ENCODE results near the gene OR5H2.
"Not testable (repeated sequence)": the region's sequence is repeated elsewhere in the genome, so short reads cannot be mapped to it uniquely, and the experiment has no call there.

Gene OR5H2

DNA sequence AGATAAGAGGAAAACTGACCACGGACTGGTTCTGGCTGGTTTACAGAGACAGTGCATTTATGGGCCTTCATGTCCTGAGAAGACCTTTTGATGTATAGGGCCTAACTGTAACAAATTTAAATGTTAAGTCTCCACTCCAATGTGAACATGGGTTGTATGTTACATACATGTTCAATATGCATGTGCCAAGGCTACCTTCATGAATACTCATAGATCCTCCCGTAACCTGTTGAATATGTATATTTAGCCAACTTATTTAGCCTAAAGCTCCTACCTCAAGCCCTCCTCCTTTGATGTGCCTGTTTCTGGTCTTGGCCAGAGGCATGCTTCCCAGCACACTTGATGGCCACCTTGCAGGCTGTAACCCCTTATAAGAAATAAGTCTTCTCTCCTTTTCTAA is at the start of gene OR5H2:
Gene OR5H2 (plus strand): TSS at position 301 of the 400 bp plus-strand sequence. CDS start 398 bp downstream, outside the sequence.
- DNase-seq, result no peak

DNA sequence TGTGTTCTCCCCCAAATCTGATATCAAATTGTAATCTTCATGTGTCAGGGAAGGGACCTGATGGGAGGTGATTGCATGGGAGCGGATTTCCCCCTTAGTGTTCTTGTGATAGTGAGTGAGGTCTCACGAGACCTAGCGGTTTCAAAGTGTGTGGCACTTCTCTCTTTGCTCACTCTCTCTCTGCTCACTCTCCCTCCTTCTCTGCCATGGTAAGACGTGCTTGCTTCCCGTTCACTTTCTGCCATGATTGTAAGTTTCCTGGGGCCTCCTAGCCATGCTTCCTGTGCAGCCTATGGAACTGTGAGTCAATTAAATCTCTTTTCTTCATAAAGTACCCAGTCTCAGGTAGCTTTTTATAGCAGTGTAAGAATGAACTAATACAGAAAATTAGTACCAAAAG is 48.8 kb upstream of the OR5H2 start:
- no peak for DNase-seq

DNA sequence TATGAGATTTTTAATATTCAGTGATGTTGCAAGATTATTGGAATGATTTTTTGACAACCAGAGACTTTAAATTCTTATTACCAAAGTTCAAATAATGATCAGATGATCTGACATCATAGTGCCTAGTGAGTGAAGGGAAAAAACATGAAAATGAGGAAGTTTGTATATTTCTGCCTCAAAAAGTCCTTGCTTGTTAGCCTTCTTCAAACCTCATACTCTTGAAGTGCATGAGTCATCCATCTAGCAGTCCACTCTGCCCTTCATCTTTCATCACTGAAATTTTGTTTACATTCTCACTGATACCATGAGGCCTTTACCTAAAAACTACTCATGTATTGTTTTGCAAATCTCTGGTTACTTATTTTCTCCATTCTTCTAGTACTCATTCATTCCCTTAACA is 42.2 kb upstream of the OR5H2 start:
- no peak for DNase-seq

DNA sequence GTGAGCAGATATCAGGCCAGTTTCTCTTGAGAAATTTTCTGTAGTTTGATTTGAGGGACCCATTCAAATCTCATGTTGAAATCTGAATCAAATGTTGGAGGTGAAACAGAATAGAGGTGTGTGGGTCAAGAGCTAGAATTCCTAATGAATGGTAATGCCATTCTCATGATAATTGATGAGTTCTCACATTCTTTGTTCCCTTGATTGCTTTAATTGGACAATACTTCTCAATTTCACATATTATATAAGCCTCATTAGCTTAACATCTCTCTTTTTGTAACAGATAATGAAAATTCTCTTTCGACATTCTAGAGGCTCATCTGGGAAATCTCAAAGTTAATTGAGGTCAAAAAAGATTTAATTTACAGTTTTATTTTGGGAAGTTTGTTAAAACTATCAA is 40.1 kb upstream of the OR5H2 start:
- no peak for DNase-seq

DNA sequence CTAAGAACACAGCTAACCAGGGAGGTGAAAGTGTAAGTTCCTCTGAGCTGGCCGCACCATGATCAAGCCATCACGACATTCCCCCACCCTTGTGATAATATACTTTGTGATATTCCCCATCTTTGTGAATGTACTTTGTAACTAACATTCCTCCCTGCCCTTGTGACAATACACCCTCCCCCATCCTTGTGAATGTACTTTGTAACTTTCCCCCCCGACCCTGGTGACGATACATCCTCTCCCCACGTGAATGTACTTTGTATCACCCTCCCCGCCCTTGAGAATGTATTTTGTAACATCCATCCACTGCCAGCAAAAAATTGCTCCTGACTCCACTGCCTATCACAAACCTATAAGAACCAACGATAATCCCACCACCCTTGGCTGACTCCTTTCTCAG is 38.5 kb upstream of the OR5H2 start:
- no peak for DNase-seq

DNA sequence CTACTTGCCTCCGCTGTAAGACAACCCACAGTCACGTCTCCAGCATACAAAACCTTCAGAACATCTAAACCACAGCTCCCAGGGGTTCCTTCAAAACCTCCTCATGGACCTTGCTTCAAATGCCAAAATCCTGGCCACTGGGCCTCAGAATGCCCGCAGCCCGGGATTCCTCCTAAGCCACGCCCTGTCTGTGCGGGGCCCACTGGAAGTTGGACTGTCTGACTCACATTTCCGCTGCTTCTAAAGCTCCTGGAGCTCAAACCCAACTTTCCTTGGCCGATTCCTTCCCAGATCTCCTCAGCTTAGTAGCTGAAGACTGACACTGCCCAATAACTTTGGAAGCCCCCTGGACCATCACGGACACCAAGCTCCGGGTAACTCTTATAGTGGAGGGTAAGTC is 36.2 kb upstream of the OR5H2 start:
- DNase-seq, result no peak

DNA sequence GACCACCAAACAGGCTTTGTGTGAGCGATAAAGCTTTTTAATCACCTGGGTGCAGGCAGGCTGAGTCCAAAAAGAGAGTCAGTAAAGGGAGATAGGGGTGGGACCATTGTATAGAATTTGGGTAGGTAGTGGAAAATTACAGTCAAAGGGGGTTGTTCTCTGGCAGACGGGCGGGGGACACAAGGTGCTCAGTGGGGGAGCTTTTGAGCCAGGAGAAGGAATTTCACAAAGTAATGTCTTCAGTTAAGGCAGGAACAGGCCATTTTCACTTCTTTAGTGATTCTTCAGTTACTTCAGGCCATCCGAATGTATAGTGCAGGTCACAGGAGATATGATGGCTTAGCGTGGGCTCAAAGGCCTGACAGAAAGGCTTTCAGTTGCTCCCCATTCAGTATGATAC is 26.3 kb upstream of the OR5H2 start:
- DNase-seq, result not testable (repeated sequence)

DNA sequence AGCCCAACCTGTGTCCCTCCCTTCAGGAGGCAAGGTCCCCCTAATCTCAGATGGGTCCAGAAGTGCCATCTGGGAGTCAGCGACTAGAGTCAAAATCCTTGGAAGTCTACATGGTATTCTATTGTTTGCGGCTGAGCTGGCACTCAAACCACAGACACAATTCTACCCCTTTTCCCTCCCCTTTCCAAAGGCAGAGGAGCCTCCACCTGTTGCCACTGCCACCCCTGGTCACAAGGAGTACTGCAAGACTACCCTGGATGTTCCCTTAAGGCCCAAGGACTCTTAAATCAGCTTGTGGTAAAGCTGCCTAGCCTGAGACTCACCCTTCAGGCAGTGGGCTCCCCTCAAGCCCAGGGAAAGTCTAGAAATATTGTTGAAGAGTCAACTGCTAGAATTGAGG is 22.6 kb upstream of the OR5H2 start:
- no peak for DNase-seq

DNA sequence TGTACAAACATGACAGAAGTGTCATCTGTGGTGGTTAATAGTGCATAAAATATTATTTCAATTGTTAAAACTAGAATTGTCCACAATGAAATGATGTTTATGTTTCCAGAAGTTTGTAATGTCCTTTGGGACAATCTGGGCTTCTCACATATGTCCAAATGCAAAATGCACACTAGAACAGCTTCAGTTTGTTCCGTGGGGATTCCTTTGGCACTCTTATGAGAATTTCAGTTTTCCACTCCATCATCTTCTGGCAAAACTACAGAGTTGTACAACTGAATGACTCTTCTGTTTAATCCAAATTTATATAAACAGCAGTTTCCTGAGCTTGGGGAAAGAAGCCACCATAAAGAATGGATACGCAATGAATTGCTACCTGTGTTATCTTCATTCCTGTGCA is 20.3 kb upstream of the OR5H2 start:
- no peak for DNase-seq

DNA sequence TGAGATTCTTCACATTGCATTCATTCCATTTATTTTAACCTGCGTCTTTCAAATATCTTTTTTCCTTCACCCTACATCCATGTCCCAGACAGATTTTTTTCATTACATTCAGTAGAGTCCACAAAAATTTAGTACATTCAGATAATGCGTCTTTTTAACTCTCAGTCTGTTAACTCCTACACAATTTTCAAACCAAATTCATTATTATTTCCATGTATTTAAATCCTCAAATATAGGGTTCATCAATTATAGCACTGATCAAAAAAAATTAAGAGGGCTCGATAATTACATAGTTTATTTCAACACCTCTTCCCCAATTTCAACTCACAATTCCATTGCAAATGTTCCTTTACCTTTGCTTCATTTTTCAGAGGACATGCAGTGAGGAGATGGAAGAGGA is 18.4 kb upstream of the OR5H2 start, which contains the start of gene OR5H6:
Gene OR5H6 (plus strand): TSS at position 301 of the 400 bp plus-strand sequence. CDS start 89 bp downstream, at position 390.
- DNase-seq, result no peak

DNA sequence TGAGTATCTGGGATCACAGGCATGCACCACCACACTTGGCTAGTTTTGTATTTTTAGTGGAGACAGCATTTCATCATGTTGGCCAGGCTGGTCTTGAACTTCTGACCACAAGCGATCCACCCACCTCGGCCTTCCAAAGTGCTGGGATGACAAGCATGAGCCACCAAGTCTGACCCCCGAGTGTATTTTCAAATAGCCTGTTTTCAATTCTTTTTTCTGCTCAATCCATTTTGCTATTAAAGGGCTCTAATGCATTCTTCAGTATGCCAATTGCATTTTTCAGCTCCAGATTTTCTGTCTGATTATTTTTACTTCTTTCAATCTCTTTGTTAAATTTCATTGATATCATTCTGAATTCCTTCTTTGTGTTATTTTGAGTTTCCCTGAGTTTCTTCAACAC is 12.5 kb upstream of the OR5H2 start:
- DNase-seq, result no peak

DNA sequence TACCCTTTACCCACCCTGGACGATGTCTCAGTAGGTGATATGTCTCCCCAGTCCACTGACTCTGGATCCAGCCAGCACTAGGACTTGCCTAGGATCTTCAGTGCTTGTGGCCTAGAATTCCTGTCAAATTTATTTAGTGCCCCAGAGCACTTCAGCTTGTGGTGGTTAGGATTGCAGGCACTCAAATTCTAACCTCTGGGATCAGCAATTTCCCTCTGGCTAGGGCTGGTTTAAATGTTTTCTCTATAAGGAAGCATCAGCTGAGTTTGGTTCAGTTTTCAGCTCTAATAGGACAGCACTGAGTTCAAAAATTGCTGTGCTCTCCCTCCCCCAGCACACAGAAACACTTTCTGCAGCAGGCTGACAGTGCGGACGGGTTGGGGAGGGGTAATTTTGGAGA is 10.2 kb upstream of the OR5H2 start:
- no peak for DNase-seq

DNA sequence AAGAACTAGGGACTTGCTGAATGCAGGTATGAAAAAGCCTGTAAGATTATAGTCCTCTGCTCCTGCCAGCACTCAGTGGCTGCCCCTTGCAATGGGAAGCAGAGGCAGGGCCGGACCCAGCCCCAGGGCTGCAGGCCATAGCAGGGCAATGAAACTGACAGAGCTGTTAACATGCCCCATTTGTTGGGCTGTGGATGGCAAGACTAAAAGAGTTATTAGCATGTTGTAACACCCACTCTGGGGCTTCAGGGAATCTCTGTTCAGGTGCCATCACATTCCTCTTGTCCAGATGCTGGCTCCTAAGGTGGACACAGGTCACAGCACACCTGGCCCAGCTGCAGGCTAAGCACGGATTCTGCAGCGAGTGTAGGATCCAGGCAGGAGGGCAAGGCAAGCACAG is 7.4 kb upstream of the OR5H2 start:
- no peak for DNase-seq

DNA sequence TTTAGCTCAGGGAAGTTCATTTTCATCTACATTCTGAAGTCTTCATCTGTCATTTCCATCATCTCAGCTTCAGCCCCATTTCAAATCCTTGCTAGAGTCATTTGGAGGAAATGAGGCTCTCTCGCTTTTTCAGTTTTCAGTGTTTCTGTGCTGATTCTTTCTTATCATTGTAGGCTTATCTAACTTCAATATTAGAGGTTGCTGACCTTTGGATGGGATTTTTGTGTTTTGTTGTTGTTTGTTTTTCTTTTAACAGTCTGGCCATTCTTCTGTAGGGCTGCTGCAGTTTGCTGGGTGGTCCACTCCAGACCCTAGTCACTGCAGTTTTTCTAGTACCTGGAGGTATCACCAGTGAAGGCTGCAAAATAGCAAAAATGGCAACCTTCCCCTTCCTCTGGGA is 8.6 kb downstream of the OR5H2 start:
- DNase-seq, result no peak

DNA sequence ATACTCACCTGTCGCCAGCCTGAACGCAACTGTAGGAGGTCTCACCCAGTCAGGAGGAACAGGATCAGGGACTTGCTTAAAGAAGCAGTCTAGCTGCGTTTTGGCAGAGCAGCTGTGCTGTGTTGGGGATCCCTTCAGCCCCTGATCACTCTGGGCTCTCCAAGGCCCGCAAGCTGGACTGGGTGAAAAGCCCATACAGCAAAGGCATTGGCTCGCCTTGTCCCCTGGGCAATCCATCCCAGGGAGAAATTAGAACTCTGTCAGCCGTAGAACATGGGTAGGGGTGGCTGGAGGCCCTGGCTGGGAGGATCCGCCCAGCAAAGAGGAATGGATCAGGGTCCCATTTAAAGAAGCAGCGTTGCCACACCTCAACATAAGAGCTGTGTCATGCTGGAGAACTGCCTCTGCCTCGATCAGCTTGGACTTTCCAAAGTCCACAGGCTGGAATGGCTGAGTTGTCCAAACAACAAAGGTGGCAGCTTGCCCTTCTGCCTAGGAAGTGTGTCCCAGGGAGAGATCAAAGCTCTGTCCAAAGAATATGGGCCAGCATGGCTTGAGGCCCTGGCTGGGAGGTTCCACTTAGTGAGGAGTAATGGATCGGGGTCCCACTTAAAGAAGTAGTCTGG is 9.1 kb downstream of the OR5H2 start:
- DNase-seq, result no peak

DNA sequence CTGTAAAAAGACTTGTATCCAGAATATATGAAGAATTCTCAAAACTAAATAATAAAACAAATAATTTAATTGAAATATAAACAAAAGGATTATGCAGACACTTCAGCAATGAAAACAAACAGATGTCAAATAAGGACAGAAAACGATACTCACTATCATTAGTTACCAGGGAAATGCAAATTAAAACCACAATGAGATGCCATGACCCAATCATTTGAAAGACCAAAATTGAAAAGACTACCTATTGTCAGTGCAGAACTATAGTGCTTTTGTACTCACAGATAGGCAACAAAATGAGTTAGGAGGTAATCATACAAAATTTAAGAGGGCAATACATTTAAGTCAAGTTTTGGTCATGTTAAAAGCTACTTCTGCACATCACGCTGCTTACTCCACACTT is 39.8 kb downstream of the OR5H2 start:
- DNase-seq, result no peak

DNA sequence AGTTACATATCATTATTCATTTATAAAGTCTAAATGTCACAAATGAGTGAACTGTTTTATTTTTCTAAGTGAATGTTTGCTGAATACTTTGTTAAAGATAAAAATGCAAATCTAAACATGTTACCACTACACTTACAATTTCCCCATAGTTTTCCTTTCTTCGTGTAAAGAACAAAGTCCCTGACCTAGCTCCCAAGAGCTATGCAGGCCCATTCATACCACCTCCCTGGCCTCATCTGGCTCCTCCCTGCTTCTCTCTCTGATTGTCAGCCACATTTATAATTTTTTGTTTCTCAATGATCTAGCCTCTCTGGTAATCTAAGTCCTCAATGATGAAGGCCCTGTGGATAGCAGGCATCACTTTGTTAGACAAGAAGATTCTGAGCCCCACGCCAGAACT is 40.4 kb downstream of the OR5H2 start:
- no peak for DNase-seq

DNA sequence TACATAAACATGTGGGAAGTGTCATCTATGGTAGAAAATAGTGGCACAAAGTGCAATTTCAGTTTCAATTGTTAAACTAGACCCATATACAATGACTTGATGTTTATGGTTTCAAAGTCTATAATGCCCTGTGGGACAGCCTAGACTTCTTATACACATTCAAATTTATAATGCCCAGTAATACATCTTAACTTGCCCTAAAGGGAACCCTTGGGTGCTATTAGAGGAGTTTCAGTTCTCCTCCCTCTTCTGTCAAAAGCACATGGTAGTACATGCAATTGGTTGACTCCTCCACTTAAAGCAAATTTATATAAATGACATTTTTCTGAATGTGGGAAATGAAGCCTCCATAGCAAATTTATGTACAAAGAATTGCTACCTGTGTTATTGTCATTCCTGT is 41.1 kb downstream of the OR5H2 start:
- no peak for DNase-seq

DNA sequence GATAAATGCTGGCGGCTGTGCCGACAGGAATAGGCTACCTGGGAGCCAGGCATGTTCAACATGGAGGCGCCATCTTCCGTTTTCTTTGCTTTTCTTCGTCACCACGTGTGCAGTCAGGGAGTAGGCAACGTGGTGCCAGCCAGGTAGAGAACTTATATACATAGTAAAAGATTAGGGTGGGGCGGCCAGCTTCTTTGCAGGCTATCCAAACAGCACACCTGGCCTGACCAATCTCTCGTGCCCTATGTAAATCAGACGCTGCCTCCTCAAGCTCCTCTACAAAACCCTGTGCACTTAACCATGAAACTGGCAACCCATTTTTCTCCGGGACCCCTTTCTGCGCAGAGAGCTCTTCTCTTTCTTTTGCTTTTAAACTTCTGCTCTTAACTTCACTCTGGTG is 42.8 kb downstream of the OR5H2 start:
- no peak for DNase-seq

DNA sequence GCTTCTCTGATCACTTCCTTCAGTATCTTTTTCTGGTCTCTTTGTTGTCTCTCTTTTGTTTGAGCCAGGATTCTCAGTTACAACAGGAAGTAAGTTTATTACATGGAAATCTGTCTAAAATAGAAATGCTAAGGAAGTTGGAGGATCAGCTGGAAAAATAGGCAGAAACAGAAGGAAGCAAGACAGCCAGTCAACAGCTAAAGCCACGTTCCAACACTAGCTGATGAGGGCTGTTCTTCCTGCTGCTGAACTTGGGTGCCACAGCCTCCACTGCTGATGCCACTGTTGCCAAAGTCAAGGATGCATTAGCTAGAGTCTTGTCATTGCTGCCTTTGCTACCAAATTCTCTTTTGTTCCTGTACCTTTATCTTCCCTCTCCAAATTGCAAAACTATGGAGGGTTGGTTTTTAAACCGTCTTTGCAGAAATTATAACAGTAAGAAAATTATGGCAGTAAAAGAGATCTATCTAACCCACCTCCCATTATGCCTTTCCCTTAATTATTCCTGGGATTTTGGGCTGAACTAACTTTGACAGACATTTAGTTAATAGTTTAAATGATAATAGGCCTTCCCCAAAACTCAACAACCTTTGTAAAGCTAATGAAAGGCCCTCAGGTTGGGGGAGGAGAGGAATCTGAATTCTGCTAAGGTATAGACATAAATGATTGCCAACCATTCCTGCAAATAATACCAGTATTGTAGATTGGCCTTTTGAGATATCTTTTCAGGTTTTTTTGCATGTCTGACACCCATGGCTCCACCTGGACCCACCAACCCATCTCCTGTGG is 44.0 kb downstream of the OR5H2 start:
- no peak for DNase-seq

DNA sequence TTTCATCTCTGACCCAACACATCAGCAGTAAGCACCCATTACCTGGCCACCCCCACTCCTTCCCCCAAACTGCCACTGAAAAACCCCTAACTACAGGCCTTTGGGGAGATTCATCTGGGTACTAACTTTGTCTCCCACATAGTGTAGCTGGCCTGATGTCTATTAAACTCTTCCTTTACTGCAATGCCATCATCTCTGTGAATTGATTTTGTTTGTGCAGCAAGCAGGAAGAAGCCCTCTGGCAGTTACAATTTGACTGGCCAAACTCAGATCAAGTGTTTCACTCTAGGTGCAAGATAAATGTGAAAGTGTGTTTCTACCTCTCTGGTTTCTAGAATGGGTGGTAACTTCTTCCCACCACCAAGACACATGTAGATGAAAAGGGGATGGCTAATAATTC is 44.6 kb downstream of the OR5H2 start:
- no peak for DNase-seq

DNA sequence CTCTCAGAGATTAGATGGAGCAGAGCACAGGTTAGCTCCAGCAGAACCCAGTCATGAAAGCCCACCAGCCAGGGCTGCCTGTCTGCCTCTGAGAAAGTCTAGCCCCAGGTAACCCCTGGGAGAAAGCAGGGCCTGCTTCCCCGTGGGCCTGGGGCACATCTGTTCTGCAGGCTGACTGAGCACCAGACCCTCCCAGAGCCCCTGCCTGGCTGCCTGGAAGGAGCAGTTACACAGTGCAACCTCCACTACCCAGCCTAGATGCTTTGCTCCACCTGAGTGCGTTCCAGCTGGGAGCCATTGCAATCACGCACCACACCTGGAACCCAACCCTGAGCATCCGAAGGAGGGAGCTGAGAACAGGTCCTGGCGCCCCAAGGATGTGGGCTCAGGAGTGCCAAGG is 46.6 kb downstream of the OR5H2 start:
- no peak for DNase-seq

DNA sequence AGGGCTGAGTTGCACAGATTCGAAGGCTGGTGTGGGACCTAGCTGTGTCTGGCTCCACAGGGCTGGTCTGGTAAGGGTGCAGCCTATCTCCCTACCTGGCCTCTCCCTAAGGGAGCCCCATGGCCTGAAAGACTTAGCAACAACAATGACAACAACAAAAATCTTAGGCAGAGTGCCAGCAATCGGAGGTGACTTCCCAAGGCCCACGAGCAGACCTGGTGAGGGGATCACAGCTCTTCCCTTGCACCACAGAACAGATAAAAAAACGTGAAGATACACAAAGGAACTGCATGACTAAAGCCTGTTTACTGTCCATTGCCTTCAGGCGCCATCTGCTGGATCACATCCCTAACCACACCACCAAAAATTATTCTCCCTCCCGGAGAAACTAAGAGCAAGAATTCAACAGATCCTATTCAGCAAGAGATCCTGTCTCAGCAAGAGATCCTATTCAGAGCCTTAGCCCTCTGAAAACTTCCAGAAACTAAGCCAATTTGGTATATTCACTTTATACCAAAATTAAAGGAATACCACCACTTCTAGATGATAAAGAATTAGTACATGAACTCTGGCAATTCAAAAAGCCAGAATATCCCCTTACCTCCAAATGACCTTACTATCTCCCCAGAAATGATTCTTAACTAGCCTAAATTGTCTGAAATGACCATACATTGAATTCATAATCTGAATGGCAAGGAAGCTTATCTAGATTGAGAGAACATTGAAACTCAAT is 47.3 kb downstream of the OR5H2 start:
- peak; percentile 26 for DNase-seq

DNA sequence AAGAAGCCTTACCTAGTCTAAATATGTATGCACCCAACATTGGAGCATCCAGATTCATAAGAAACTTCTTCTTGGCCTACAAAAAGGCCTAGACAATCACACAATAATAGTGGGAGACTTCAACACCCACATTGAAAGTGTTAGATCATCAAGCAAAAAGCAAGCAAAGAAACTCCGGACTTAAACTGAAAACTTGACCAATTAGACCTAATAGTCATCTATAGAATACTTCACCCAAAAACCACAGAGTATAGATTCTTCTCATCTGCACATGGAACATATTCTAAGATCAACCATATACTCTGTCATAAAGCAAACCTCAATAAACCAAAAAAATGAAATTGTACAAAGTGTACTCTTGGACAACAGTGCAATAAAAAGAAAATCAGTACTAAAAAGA is 49.0 kb downstream of the OR5H2 start:
- no peak for DNase-seq
